Iris pigment epithelial cell (primary cell): ENCODE data around the gene H3-3A.

Source experiments
- DNase-seq: peaks from one replicate; pipeline ENCODE4 v3.0.0-alpha.2; 2011; ENCODE audit warnings: low read depth

The H3-3A gene

GRCh38 chr1:226111098-226111882, 48.8 kb downstream of the H3-3A start:
- DNase-seq: no peak

DNA sequence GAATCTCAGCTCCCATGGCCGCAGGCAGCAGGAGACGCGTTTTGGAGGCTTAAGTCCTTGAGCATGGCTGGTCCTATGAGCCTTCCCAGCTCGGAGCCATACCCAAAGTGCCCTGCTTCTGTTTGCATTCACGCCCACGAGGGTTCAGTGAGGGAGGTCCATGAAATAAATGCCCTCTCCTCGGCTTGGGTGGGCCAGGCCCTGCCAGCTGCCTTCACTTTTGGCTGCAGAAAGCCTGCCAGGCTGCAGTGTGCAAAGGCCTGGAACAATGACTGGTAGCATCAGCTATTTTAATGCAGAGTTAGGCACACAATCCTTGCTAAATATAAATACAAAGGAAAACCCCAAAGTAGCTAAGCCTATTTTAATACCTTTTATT, 49.4 kb downstream of the H3-3A start:
- no peak for DNase-seq

DNA sequence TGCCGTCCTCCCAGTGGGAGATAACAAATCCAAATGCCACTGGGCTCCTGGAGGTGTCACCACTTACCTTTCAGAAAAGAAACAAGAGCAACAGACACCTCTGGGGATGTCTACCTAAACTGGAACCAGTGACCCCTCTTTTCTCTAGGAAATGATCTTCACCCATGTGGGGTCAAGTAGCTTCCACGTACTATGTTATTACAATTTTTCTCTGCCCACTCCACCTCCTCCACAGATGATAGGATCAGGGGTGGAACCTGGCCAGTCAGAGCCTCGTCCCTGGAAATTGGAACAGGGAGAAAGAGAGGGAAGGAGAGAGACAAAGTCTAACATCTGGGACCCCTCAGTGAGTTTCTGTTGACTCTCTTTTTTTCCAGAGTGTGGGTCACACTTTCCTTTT, 50.1 kb downstream of the H3-3A start:
- DNase-seq: no peak

DNA sequence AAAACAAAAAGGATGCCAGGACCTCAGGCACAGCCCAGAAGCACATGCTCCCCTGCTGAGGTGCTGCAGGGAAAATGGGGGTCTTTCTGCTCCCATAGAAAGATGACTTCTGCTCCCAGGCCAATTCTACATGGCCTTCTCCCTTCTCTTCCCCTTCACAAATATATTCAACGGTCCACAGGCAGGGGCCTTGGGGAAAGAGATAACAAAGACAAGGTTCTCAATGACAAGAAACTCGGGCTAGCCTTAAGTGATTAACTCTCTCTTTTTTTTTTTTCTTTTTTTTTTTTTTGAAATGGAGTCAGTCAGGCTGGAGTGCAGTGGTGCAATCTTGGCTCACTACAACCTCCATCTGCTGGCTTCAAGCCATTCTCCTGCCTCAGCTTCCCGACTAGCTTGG, 54.2 kb downstream of the H3-3A start:
- no peak for DNase-seq

DNA sequence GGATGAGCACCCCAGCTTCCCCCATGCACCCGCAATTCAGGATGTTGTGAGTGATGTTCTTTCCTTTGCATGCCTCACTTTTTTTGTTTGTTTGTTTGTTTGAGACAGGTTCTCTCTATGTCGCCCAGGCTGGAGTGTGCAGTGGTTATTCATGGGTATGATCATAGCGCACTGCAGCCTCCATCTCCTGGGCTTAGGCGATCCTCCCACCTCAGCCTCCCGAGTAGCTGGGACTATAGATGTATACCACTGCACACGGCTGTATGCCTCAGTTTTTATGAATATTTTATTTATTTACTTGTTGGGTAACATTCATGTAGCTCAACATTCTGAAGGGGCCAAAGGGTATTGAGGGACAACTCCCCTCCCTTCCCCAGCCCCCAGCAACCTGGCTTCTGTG, 54.8 kb downstream of the H3-3A start:
- DNase-seq: no peak

- no peak for DNase-seq
Measured at GRCh38 chr1:226118357-226118756, 55.8 kb downstream of the H3-3A start.

DNA sequence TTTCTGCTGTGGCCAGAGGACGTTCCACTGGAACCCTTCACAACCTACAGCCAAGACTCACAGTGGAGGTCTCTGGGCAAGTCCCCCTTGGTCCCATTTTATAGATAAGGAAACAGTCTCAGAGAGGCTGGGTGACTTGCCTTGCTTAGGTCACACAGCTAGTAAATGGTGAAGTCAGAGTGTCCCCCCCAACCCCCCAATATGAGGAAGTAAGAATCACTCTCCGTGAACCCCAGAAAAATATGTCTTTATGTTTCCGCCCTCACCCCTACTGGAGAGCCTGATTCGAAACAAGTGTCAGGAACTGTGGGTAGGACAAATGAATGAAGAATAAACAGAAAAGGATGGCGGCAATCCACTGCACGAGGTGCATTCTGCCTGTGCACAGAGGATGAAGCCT, 56.7 kb downstream of the H3-3A start:
- no peak for DNase-seq

- no peak for DNase-seq
Measured at GRCh38 chr1:226120398-226120797, 57.9 kb downstream of the H3-3A start.

DNA sequence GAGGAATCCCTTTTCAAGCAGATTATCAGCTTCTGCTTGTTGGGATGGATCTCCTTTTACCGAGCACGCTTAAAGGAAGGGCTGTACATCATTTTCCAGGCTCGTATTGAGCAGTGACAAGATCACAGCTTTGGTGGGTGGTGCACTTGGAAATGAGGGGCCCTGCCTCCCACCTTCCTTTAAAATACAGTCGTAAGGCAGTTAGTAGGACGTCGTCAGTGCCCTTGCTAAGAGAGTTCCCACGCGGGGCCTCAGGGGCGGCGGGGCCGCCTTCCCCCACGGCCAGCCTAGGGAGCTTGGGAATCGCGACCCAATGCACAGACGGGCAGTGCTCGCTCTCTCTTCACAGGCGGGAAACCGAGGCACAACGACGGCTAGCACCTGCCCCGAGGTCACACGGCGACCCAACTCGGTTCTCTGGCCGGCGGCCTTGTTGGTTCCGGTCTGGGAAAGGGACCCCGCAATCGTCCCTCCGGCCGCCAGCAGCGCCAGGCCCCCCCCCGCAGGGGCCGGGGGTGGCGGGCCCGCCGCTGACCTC, 58.6 kb downstream of the H3-3A start:
- no peak for DNase-seq
